ENCODE results near the gene INSL6.
"Not testable (repeated sequence)": the region's sequence is repeated elsewhere in the genome, so short reads cannot be mapped to it uniquely, and the experiment has no call there.

INSL6 gene

DNA sequence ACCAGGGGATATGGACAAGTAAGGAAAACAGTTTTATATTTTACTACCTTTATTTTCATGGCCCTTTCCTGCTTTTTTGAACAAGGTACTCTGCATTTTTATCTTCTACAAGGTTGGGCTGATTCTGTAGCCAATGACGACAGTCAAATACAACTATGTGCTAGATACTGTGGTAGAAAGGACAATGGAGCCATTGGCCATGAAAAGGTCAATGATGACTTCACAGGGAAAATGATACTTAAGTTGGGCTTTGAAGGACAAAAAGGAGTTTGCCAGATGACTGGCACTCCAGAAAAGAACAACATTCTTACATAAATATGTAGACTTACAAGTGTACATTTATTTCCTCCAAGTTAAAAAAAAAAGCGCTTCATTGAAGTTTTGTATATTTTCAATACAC is 663 bp downstream of the INSL6 start:
- Histone ChIP-seq H3K27me3 (ENCODE audit: low read length) (no peaks in the 10 kb centered on the region), H3K9ac (ENCODE audit: low read length) (no peak overlapping the region), H3K4me2 (ENCODE audit: low read depth, low read length, poor library complexity, severe bottlenecking) (no peak overlapping the region), H3K79me2 (ENCODE audit: insufficient read depth, low read length) (no peaks in the 10 kb centered on the region), H3K4me3 (ENCODE audit: insufficient read depth, low read length, poor library complexity, severe bottlenecking) (no peak overlapping the region), H3F3A (ENCODE audit: insufficient read depth) (no peaks in the 10 kb centered on the region), H4K20me1 (ENCODE audit: low read depth, low read length) (no peaks in the 10 kb centered on the region), H3K9me3 (ENCODE audit: insufficient read depth, low read length) (no peaks in the 10 kb centered on the region), H3K9me2 (replicated peaks; ENCODE audit: insufficient read depth, low read length) (no peaks in the 10 kb centered on the region), H2AFZ (ENCODE audit: low read depth, low read length, severe bottlenecking) (no peak overlapping the region), H3K27ac (ENCODE audit: low read depth, low read length) (no peak overlapping the region), H3K36me3 (ENCODE audit: low read length) (no peaks in the 10 kb centered on the region)
- TF ChIP-seq, protein P1, sequence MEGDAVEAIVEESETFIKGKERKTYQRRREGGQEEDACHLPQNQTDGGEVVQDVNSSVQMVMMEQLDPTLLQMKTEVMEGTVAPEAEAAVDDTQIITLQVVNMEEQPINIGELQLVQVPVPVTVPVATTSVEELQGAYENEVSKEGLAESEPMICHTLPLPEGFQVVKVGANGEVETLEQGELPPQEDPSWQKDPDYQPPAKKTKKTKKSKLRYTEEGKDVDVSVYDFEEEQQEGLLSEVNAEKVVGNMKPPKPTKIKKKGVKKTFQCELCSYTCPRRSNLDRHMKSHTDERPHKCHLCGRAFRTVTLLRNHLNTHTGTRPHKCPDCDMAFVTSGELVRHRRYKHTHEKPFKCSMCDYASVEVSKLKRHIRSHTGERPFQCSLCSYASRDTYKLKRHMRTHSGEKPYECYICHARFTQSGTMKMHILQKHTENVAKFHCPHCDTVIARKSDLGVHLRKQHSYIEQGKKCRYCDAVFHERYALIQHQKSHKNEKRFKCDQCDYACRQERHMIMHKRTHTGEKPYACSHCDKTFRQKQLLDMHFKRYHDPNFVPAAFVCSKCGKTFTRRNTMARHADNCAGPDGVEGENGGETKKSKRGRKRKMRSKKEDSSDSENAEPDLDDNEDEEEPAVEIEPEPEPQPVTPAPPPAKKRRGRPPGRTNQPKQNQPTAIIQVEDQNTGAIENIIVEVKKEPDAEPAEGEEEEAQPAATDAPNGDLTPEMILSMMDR (IDR thresholded peaks at IDR 0.05; ENCODE audit: insufficient read depth, low read length, poor library complexity, severe bottlenecking) = no peak
- TF ChIP-seq EZH2phosphoT487 (conservative IDR thresholded peaks at IDR 0.05; ENCODE audit: low read length) = no peak

DNA sequence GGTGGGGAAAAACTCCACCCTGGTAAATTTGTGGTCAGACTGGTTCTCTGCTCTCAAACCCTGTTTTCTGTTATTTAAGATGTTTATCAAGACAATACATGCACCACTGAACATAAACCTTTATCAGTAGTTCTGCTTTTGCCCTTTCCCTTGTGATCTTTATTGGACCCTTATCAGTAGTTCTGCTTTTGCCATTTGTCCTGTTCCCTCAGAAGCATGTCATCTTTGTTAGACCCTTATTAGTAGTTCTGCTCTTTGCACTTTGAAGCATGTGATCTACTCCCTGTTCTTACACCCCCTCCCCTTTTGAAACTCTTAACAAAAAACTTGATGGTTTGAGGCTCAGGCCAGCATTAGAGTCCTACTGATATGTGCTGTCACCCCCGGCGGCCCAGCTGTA is 4.8 kb downstream of the INSL6 start:
- not testable (repeated sequence) for H3K36me3 ChIP-seq (ENCODE audit: low read length); H3K9me3 ChIP-seq (ENCODE audit: insufficient read depth, low read length); H3K27me3 ChIP-seq (ENCODE audit: low read length); H3K79me2 ChIP-seq (ENCODE audit: insufficient read depth, low read length); H2AFZ ChIP-seq (ENCODE audit: low read depth, low read length, severe bottlenecking); H3K4me2 ChIP-seq (ENCODE audit: low read depth, low read length, poor library complexity, severe bottlenecking); H3K9ac ChIP-seq (ENCODE audit: low read length); H4K20me1 ChIP-seq (ENCODE audit: low read depth, low read length); H3K4me3 ChIP-seq (ENCODE audit: insufficient read depth, low read length, poor library complexity, severe bottlenecking); H3K9me2 ChIP-seq (replicated peaks; ENCODE audit: insufficient read depth, low read length); H3F3A ChIP-seq (ENCODE audit: insufficient read depth); H3K27ac ChIP-seq (ENCODE audit: low read depth, low read length)

DNA sequence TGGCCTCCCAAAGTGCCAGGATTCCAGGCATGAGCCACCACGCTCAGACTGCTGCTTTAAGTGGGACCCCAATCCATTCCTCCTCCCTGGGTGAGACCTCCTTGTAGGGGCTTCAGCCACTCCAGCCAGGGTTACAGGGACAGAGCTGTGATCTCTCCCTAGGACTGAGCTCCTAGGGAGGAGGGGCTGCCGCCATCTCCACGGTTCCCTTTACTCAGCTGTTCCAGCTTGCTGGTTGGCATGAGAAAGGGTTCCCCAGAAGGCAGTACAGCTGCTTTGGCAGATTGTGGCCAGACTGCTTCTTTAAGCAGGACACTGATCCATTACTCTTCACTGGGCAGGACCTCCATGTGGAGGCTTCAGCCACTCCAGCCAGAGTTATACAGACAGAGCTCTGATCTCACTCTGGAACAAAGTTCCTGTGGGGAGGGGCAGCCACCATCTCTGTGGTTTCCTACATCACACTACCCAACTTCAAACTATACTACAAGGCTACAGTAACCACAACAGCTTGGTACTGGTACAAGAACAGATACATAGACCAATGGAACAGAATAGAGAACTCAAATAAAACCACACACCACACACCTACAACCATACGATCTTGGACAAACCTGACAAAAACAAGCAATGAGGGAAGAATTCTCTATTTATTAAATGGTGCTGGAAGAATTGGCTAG is 7.2 kb downstream of the INSL6 start:
- Histone ChIP-seq H3K4me2 (ENCODE audit: low read depth, low read length, poor library complexity, severe bottlenecking) (no peak overlapping the region), H3K9me2 (replicated peaks; ENCODE audit: insufficient read depth, low read length) (no peaks in the 10 kb centered on the region), H3K4me3 (ENCODE audit: insufficient read depth, low read length, poor library complexity, severe bottlenecking) (no peak overlapping the region), H3K36me3 (ENCODE audit: low read length) (no peaks in the 10 kb centered on the region), H2AFZ (ENCODE audit: low read depth, low read length, severe bottlenecking) (no peak overlapping the region), H3K27ac (ENCODE audit: low read depth, low read length) (no peak overlapping the region), H3K79me2 (ENCODE audit: insufficient read depth, low read length) (no peaks in the 10 kb centered on the region), H4K20me1 (ENCODE audit: low read depth, low read length) (no peaks in the 10 kb centered on the region), H3K9me3 (ENCODE audit: insufficient read depth, low read length) (no peaks in the 10 kb centered on the region), H3K27me3 (ENCODE audit: low read length) (no peaks in the 10 kb centered on the region), H3K9ac (ENCODE audit: low read length) (no peak overlapping the region), H3F3A (ENCODE audit: insufficient read depth) (no peaks in the 10 kb centered on the region)
- TF ChIP-seq, protein P1 (IDR thresholded peaks at IDR 0.05; ENCODE audit: insufficient read depth, low read length, poor library complexity, severe bottlenecking) = no peak
- TF ChIP-seq EZH2phosphoT487 (conservative IDR thresholded peaks at IDR 0.05; ENCODE audit: low read length) = no peak

DNA sequence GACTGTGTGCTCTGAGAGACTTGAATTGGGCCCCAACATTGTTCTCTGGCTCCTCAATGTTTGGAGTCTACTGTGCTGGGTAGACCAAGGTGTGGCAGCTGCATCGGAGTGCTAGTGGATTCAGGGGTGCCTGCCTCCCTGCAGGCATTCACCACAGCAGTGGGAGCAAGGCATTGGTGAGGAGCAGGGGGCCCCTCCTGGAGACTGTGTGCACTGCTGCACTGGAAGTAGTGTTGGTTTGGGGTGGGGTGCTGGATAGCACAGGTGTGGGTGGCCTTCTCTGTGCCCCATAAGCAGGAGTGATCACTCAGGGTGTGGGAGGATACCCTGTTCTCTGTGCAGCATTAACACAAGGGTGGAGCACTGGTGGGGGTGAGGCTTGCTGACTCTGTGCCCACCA is 39.2 kb downstream of the INSL6 start:
- H2AFZ ChIP-seq (ENCODE audit: low read depth, low read length, severe bottlenecking) = no peak overlapping the region
- no peaks in the 10 kb centered on the region for H3K27me3 ChIP-seq (ENCODE audit: low read length)
- H3K27ac ChIP-seq (ENCODE audit: low read depth, low read length) = no peak overlapping the region
- H4K20me1 ChIP-seq (ENCODE audit: low read depth, low read length) = no peaks in the 10 kb centered on the region
- H3K79me2 ChIP-seq (ENCODE audit: insufficient read depth, low read length) = no peaks in the 10 kb centered on the region
- no peak for TF ChIP-seq EZH2phosphoT487 (conservative IDR thresholded peaks at IDR 0.05; ENCODE audit: low read length)
- TF ChIP-seq, protein P1 (IDR thresholded peaks at IDR 0.05; ENCODE audit: insufficient read depth, low read length, poor library complexity, severe bottlenecking) = no peak
- no peaks in the 10 kb centered on the region for H3K9me2 ChIP-seq (replicated peaks; ENCODE audit: insufficient read depth, low read length)
- no peak overlapping the region for H3K4me2 ChIP-seq (ENCODE audit: low read depth, low read length, poor library complexity, severe bottlenecking)
- H3K9ac ChIP-seq (ENCODE audit: low read length) = no peak overlapping the region
- H3K4me3 ChIP-seq (ENCODE audit: insufficient read depth, low read length, poor library complexity, severe bottlenecking) = no peak overlapping the region
- no peaks in the 10 kb centered on the region for H3K36me3 ChIP-seq (ENCODE audit: low read length)
- no peaks in the 10 kb centered on the region for H3K9me3 ChIP-seq (ENCODE audit: insufficient read depth, low read length)
- H3F3A ChIP-seq (ENCODE audit: insufficient read depth) = no peaks in the 10 kb centered on the region
